Bronchial epithelial cell (primary cell): Measurements from ENCODE around the gene ANXA6. TPM values are rescaled to one million over a fixed set of nuclear protein-coding genes. Genes with fewer than 3 reads are reported as not detected.

Experiments
- DNase-seq: peaks from one replicate; pipeline ENCODE4 v3.0.0-alpha.2; 2010; ENCODE audit warnings: low read depth
- FAIRE-seq: peaks from 2 replicates; lab custom pipeline; 2011; peaks lifted over from hg19 to GRCh38; lab: Jason Lieb, UNC
- H3K27me3 ChIP-seq: 2 replicates; pipeline ENCODE4 v1.5.1; 2011; ENCODE audit warnings: low read length; ENCODE audit not compliant: control insufficient read depth, insufficient read depth
- H3K36me3 ChIP-seq: 2 replicates; pipeline ENCODE4 v1.5.1; 2011; ENCODE audit warnings: low read length; ENCODE audit not compliant: control insufficient read depth, insufficient read depth
- H3K4me3 ChIP-seq: 2 replicates; pipeline ENCODE4 v1.5.1; 2011; ENCODE audit warnings: mild to moderate bottlenecking, low read depth, low read length, control low read depth
- CTCF ChIP-seq: IDR thresholded peaks from 2 replicates; pipeline ENCODE4 v1.5.1; 2011; ENCODE audit warnings: mild to moderate bottlenecking, moderate library complexity, low read length, control low read depth, inconsistent platforms; ENCODE audit not compliant: insufficient read depth, severe bottlenecking
- total RNA-seq: library from RNA; depleted of rRNA; stranded (reverse); fragments of >200 nt; gene quantifications from 2 replicates; pipeline ENCODE4 v1.2.1, GENCODE V29; 2014

Gene ANXA6
- 1.3 and 11.3 TPM in 2 replicates for total RNA-seq

DNA sequence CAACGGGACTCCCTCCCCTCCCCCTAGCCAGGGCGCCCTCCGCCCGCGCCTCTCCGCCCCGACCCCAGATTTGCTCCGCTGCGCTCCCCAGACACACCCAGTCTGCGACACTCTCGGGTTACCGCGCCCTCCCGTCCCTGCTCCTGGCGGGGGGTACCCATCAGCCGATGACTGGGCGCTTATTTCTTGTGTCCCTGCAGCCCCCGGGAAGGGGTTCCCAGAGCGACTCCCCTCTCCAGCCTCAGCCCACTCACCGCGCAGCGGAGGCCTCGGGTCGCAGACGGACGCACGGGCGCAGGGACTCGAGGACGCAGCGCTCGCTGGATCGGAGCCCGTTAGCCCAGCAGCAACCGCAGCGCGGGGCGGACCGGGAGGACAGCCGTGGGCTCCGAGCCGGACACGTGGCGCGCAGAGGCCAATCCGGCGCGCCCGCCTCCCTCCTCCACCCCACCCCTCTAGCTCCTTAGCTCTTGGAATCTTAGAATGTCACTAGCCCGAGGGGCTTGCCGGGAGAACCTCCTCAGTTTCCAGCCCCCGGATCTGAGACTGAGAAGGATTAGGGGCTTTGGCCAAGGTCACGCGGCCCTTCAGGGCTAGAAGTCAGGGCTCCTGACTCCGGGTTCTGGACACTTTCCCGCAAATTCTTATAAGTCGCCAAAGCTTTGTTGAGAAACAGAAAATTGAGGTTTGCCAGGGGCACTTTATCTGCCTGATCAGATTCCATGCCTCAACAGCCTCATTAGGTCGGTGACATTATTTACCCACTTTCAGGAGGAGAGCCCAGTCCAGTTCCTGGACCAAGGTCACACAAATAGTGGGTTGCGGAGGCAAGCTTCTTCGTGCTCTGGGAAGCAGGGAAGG lies at the start of gene ANXA6:
ANXA6 (minus strand) TSS at position 354 of the 861 bp plus-strand sequence. CDS start 9,878 bp downstream, outside the sequence.
- Histone ChIP-seq H3K36me3 (no peaks in the 10 kb centered on the region), H3K4me3 (peak within 1 kb of the TSS; percentile 48), H3K27me3 (no peaks in the 10 kb centered on the region)
- no peak for TF ChIP-seq CTCF
- FAIRE-seq: no peak
- DNase-seq: peak; percentile 50

GRCh38 chr5:151205411-151205810 lies 47.8 kb upstream of the ANXA6 start:
- Histone ChIP-seq H3K27me3 (no peaks in the 10 kb centered on the region), H3K36me3 (no peaks in the 10 kb centered on the region), H3K4me3 (no peak overlapping the region)
- no peak for TF ChIP-seq CTCF
- FAIRE-seq (no peak), DNase-seq (no peak)

DNA sequence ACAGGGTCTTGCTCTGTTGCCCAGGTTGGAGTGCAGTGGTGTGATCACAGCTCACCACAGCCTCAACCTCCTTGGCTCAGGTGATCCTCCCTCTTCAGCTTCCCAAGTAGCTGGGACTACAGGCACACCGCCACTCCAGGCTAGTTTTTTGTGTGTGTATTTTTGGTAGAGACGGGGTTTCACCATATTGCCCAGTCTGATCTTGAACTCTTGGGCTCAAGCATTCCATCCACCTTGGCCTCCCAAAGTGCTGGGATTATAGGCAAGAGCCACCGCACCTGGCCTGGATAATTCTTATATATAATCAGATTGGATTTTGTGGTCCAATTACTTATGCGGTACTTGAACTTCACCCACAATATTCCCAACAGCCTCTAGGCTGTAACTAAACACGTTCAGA lies 46.5 kb upstream of the ANXA6 start:
- no peak for TF ChIP-seq CTCF
- H3K27me3 ChIP-seq: no peaks in the 10 kb centered on the region
- no peak for FAIRE-seq
- no peak overlapping the region for H3K4me3 ChIP-seq
- no peaks in the 10 kb centered on the region for H3K36me3 ChIP-seq
- DNase-seq: no peak

DNA sequence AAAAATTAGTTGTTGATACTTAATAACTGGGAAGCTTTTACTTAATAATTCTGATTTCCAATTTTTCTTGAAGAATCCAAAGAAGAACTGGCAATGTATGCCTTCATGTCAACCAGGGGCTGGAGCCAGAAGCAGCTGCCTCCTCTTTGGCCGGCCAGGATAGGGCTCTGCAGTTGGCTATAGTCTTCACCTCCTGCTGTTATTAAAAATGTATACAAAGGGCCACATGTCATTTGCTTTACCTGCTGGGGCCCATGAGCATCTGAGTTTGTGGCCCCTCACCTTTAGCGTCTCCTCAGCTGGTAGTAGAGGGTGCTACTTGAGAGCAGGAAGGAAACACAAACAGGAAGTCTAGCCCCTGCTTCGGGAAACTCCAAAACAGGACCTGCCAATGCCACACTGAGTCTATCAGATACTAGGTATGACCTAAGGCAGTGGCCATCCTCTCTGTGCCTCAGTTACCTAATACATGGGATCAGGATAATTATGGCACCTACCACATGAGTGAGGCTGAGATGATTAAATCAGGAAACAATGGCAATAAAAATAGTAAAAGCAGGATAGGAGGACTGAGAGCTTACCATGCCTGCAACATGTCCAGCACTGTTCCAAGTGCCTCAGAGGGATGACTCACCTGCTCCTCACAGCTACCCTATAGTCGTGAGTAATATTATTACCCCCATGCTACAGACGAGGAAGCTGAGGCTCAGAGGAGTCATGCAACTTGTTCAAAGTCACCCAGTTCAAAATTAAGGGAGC lies 45.0 kb upstream of the ANXA6 start:
- Histone ChIP-seq H3K4me3 (no peak overlapping the region), H3K27me3 (no peaks in the 10 kb centered on the region), H3K36me3 (no peaks in the 10 kb centered on the region)
- DNase-seq (peak; percentile 97), FAIRE-seq (peak; percentile 90)
- TF ChIP-seq CTCF: no peak

- TF ChIP-seq CTCF: no peak
- H3K27me3 ChIP-seq: no peaks in the 10 kb centered on the region
- H3K4me3 ChIP-seq: no peak overlapping the region
- FAIRE-seq: no peak
- no peaks in the 10 kb centered on the region for H3K36me3 ChIP-seq
- no peak for DNase-seq
These were observed 43.5 kb upstream of the ANXA6 start for GRCh38 chr5:151200913-151201595.
